HepG2 (cell line): Measurements from ENCODE around the gene RNLS. TPM values are rescaled to one million over a fixed set of nuclear protein-coding genes. Genes with fewer than 3 reads are reported as not detected.

Source experiments
- ATAC-seq: fragments of 200-7000 bp; cut with Tn5 transposase; 3 replicates; pipeline ENCODE4 v1.9.1; 2020; ENCODE audit warnings: mild to moderate bottlenecking, moderate library complexity
- BruUV-seq: library from RNA; stranded (reverse); fragments of 400-500 nt; replicated peaks from 2 replicates; lab custom pipeline; 2021; lab: Mats Ljungman, UMichigan
- CTCF ChIA-PET: fragments of 300-600 bp; formaldehyde crosslinking; extraction: SDS; loops from one replicate; lab custom pipeline; 2021; ENCODE audit warnings: low total read pairs, inconsistent platforms, low intra/inter-chr PET ratio; lab: Yijun Ruan, JAX
- POLR2A ChIA-PET: fragments of 350-600 bp; sonication (Branson Sonifier 250); formaldehyde crosslinking; loops from one replicate; lab custom pipeline; 2020; ENCODE audit warnings: antibody characterized with exemption, inconsistent platforms; lab: Yijun Ruan, JAX
- DNase-seq: peaks from one replicate; pipeline ENCODE4 v3.0.0-alpha.2; 2015; ENCODE audit warnings: low spot score
- FAIRE-seq: peaks from 3 replicates; lab custom pipeline; 2011; peaks lifted over from hg19 to GRCh38; lab: Jason Lieb, UNC
- H2AFZ ChIP-seq: one replicate; pipeline ENCODE4 v1.6.1; 2011; ENCODE audit warnings: low read length, inconsistent platforms
- H3K27ac ChIP-seq: fragments of 300-600 bp; 3 replicates; pipeline ENCODE4 v1.8.0; 2011; ENCODE audit warnings: mixed run types, mild to moderate bottlenecking, mixed read lengths, low read length, inconsistent platforms; ENCODE audit not compliant: insufficient read depth; ENCODE audit errors: extremely low read length
- H3K27me3 ChIP-seq, 2 experiments: fragments of 200-600 bp in 1 of 2; 2 replicates in 1 of 2; 3 replicates in 1 of 2; pipeline versions ENCODE4 v1.6.0 to v1.8.0; 2011; ENCODE audit warnings: low read length in 2 of 2, mild to moderate bottlenecking in 2 of 2, moderate library complexity in 2 of 2, inconsistent platforms in 1 of 2; ENCODE audit not compliant: insufficient read depth in 2 of 2, control insufficient read depth in 1 of 2
- H3K36me3 ChIP-seq, 2 experiments: fragments of 200-600 bp in 1 of 2; replicated peaks in 1 of 2; 2 replicates in 1 of 2; 3 replicates in 1 of 2; pipeline versions ENCODE4 v1.5.1 to v1.8.0; 2011; ENCODE audit warnings: low read length in 2 of 2, inconsistent platforms in 1 of 2; ENCODE audit not compliant: insufficient read depth in 2 of 2, control insufficient read depth in 1 of 2
- H3K4me1 ChIP-seq: 2 replicates; pipeline ENCODE4 v1.5.1; 2012; ENCODE audit warnings: low read length, inconsistent platforms; ENCODE audit not compliant: insufficient read depth
- H3K4me2 ChIP-seq: 2 replicates; pipeline ENCODE4 v1.6.0; 2011; ENCODE audit warnings: low read depth, low read length, inconsistent platforms
- H3K4me3 ChIP-seq, 3 experiments: fragments of 200-600 bp in 1 of 3; sonication (generic), shearing (Covaris generic) in 1 of 3; replicated peaks in 1 of 3; 2 replicates each; pipeline ENCODE4 v1.5.1; 2011 to 2016; ENCODE audit warnings: low read length in 3 of 3, inconsistent platforms in 2 of 3, low read depth in 2 of 3, mild to moderate bottlenecking in 2 of 3, control low read depth in 1 of 3, mixed read lengths in 1 of 3; ENCODE audit not compliant: insufficient read depth in 1 of 3
- H3K79me2 ChIP-seq: one replicate; pipeline ENCODE4 v1.6.1; 2011; ENCODE audit warnings: low read length, inconsistent platforms; ENCODE audit not compliant: insufficient read depth
- H3K9ac ChIP-seq: 2 replicates; pipeline ENCODE4 v1.6.0; 2011; ENCODE audit warnings: mild to moderate bottlenecking, low read depth, low read length, inconsistent platforms; ENCODE audit not compliant: insufficient read depth
- H3K9me3 ChIP-seq: 2 replicates; pipeline ENCODE4 v1.5.1; 2012; ENCODE audit warnings: mild to moderate bottlenecking, low read length
- H4K20me1 ChIP-seq: 2 replicates; pipeline ENCODE4 v1.6.0; 2011; ENCODE audit warnings: inconsistent platforms, mild to moderate bottlenecking, low read length, moderate library complexity; ENCODE audit not compliant: insufficient read depth
- BHLHE40 ChIP-seq: IDR thresholded peaks from 2 replicates; pipeline ENCODE4 v1.6.1; 2011; ENCODE audit warnings: low read length, improper control_type of control experiment
- CENPX ChIP-seq: sonication (generic); formaldehyde crosslinking; IDR thresholded peaks from 2 replicates; pipeline ENCODE4 v1.9.0; 2021; ENCODE audit warnings: mild to moderate bottlenecking, missing genetic modification reagents, moderate library complexity
- FOSL1 ChIP-seq: sonication (generic); formaldehyde crosslinking; IDR thresholded peaks from 2 replicates; pipeline ENCODE4 v1.9.0; 2021; ENCODE audit warnings: missing genetic modification reagents, borderline replicate concordance
- ISX ChIP-seq: sonication (generic); formaldehyde crosslinking; conservative IDR thresholded peaks from 2 replicates; pipeline ENCODE4 v1.5.0; 2020; ENCODE audit warnings: missing genetic modification reagents
- NR3C1 ChIP-seq: sonication (generic); formaldehyde crosslinking; IDR thresholded peaks from 2 replicates; pipeline ENCODE4 v1.4.0; 2020; ENCODE audit warnings: missing genetic modification reagents
- SALL2 ChIP-seq: sonication (generic); formaldehyde crosslinking; IDR thresholded peaks from 2 replicates; pipeline ENCODE4 v1.8.1; 2023; ENCODE audit warnings: mild to moderate bottlenecking, missing genetic modification reagents, inconsistent platforms
- SPEN ChIP-seq: sonication (generic); formaldehyde crosslinking; IDR thresholded peaks from 2 replicates; pipeline ENCODE4 v1.5.1; 2020; ENCODE audit warnings: low read depth, mild to moderate bottlenecking, missing genetic modification reagents
- TRIM22 ChIP-seq: fragments of 450-650 bp; IDR thresholded peaks from 2 replicates; pipeline ENCODE4 v1.6.1; 2017
- ZFP1 ChIP-seq: IDR thresholded peaks from 2 replicates; pipeline ENCODE4 v1.6.1; 2016
- ZNF160 ChIP-seq: sonication (generic); formaldehyde crosslinking; IDR thresholded peaks from 2 replicates; pipeline ENCODE4 v1.8.0; 2022; ENCODE audit warnings: mild to moderate bottlenecking, inconsistent platforms, missing genetic modification reagents
- ZNF414 ChIP-seq: sonication (generic); formaldehyde crosslinking; IDR thresholded peaks from 2 replicates; pipeline ENCODE4 v1.5.0; 2020; ENCODE audit warnings: missing genetic modification reagents
- ZNF775 ChIP-seq: sonication (generic); formaldehyde crosslinking; IDR thresholded peaks from 2 replicates; pipeline ENCODE4 v1.4.0; 2020; ENCODE audit warnings: missing genetic modification reagents, mild to moderate bottlenecking, moderate library complexity, borderline replicate concordance
- ZNF879 ChIP-seq: sonication (generic); formaldehyde crosslinking; IDR thresholded peaks from 2 replicates; pipeline ENCODE4 v1.8.1; 2023; ENCODE audit warnings: missing genetic modification reagents
- WGBS: methylation state at CpG from one replicate; pipeline ENCODE4 v1.1.6; 2017; ENCODE audit warnings: low lambda C conversion rate; 5-methylcytosine and 5-hydroxymethylcytosine counted together
- in situ Hi-C: cut with HindIII; loops from 2 replicates; pipeline ENCODE4 v1.10.0; 2017; ENCODE audit warnings: low pct_unique_long_range_greater_than_20kb; ENCODE audit not compliant: extremely low pct_ligation_motif_present
- intact Hi-C: fragments of 100-400 bp; cut with micrococcal nuclease; formaldehyde crosslinking; loops from one replicate; pipeline ENCODE4 v1.10.0; 2022; ENCODE audit not compliant: unreplicated experiment
- polyA plus RNA-seq, 8 experiments: library from polyadenylated mRNA; depleted of rRNA in 3 of 8; stranded (reverse) in 7 of 8; unstranded in 1 of 8; fragments of >200 nt; fragmentation: Illumina TruSeq in 4 of 8; extraction: Trizol in 4 of 8; gene quantifications; 2 replicates each; pipeline versions ENCODE4 v1.2.1 to v1.2.3, GENCODE V29; 2011 to 2016; ENCODE audit warnings: low read depth in 4 of 8, missing spikeins in 1 of 8, mixed read lengths in 1 of 8; ENCODE audit not compliant: insufficient read depth in 1 of 8
- total RNA-seq, 5 experiments: library from RNA; depleted of rRNA; stranded (reverse); fragments of >200 nt; fragmentation: Illumina TruSeq; extraction: Trizol; gene quantifications; 2 replicates each; pipeline ENCODE4 v1.2.3, GENCODE V29; 2016; ENCODE audit warnings: low read depth in 1 of 5

The RNLS gene
- total and polyA plus RNA-seq, 2 of the 13 experiments (the other 11 are each of a cell fraction or from before 2014, with no cell fraction given): not detected

GRCh38 chr10:88239212-88239611 is 343.9 kb downstream of the RNLS start:
- Histone ChIP-seq H3K9me3 (no peaks in the 10 kb centered on the region), H3K4me2 (no peak overlapping the region), H3K9ac (no peak overlapping the region), H4K20me1 (no peaks in the 10 kb centered on the region), H2AFZ (no peak overlapping the region), H3K4me3 (no peak overlapping the region), H3K4me1 (no peaks in the 10 kb centered on the region), H3K36me3 (no peaks in the 10 kb centered on the region), H3K79me2 (no peaks in the 10 kb centered on the region), H3K27ac (no peak overlapping the region)
- no peak for FAIRE-seq
- DNase-seq: no peak
- no TSS peak for BruUV-seq
- in situ Hi-C loops: no loop called here
- ChIA-PET CTCF (no interaction called here), POLR2A (no interaction called here)
- no peak for ATAC-seq
- WGBS: 64% methylated on average over 2 of the region's 2 CpGs
- no peak for TF ChIP-seq ZNF775 (CRISPR knock-in tag)
- no peak for TF ChIP-seq ZFP1
- no peak for TF ChIP-seq TRIM22
- no peak for TF ChIP-seq FOSL1 (CRISPR knock-in tag)
- TF ChIP-seq CENPX: no peak
- no peak for TF ChIP-seq ZNF879 (CRISPR knock-in tag)
- no peak for TF ChIP-seq BHLHE40
- TF ChIP-seq SALL2 (CRISPR knock-in tag): no peak
- no peak for TF ChIP-seq ISX (CRISPR knock-in tag)
- no peak for TF ChIP-seq ZNF160
- no peak for TF ChIP-seq NR3C1 (CRISPR knock-in tag)
- no peak for TF ChIP-seq SPEN (CRISPR knock-in tag)
- TF ChIP-seq ZNF414 (CRISPR knock-in tag): no peak
- TF ChIP-seq, all 625 proteins: peak for 0
- H3K27me3 ChIP-seq: no peaks in the 10 kb centered on the region
- intact Hi-C loops: no loop called here
